Mesendoderm (in vitro differentiated cells): ENCODE data around the gene C4BPA.

ENCODE experiments used
- DNase-seq: peaks from one replicate; pipeline ENCODE4 v3.0.0; 2013
- H2AK5ac ChIP-seq: 2 replicates; pipeline ENCODE4 v1.6.1; 2013; ENCODE audit warnings: low read length, inconsistent platforms
- H2BK120ac ChIP-seq: 2 replicates; pipeline ENCODE4 v1.6.1; 2013; ENCODE audit warnings: low read depth, mild to moderate bottlenecking, low read length, moderate library complexity, mixed read lengths
- H2BK15ac ChIP-seq: replicated peaks from 2 replicates; pipeline ENCODE4 v1.6.1; 2013; ENCODE audit warnings: low read depth, mild to moderate bottlenecking, moderate library complexity
- H2BK5ac ChIP-seq: 2 replicates; pipeline ENCODE4 v1.6.1; 2013; ENCODE audit warnings: low read length, inconsistent platforms
- H3K18ac ChIP-seq: 2 replicates; pipeline ENCODE4 v1.6.1; 2013; ENCODE audit warnings: mild to moderate bottlenecking, low read length, mixed read lengths
- H3K23ac ChIP-seq: one replicate; pipeline ENCODE4 v1.6.1; 2013; ENCODE audit warnings: low read length
- H3K27ac ChIP-seq: 2 replicates; pipeline ENCODE4 v1.5.1; 2013; ENCODE audit warnings: low read depth, mild to moderate bottlenecking, inconsistent platforms, low read length, moderate library complexity
- H3K27me3 ChIP-seq: 2 replicates; pipeline ENCODE4 v1.6.1; 2013; ENCODE audit warnings: low read length, control low read depth, mild to moderate bottlenecking, inconsistent platforms; ENCODE audit not compliant: insufficient read depth, poor library complexity
- H3K36me3 ChIP-seq: 2 replicates; pipeline ENCODE4 v1.6.1; 2013; ENCODE audit warnings: low read length, inconsistent platforms; ENCODE audit not compliant: control insufficient read depth, insufficient read depth
- H3K4ac ChIP-seq: one replicate; pipeline ENCODE4 v1.6.1; 2013; ENCODE audit warnings: low read depth, mild to moderate bottlenecking, low read length, moderate library complexity
- H3K4me1 ChIP-seq: 2 replicates; pipeline ENCODE4 v1.6.1; 2013; ENCODE audit warnings: low read depth, low read length, inconsistent platforms; ENCODE audit not compliant: control insufficient read depth
- H3K4me2 ChIP-seq: 2 replicates; pipeline ENCODE4 v1.6.1; 2013; ENCODE audit warnings: low read length
- H3K4me3 ChIP-seq: 2 replicates; pipeline ENCODE4 v1.5.1; 2013; ENCODE audit warnings: mild to moderate bottlenecking, low read length
- H3K56ac ChIP-seq: one replicate; pipeline ENCODE4 v1.6.1; 2013; ENCODE audit warnings: low read length
- H3K79me1 ChIP-seq: 2 replicates; pipeline ENCODE4 v1.6.1; 2013; ENCODE audit warnings: low read length, inconsistent platforms
- H3K79me2 ChIP-seq: 2 replicates; pipeline ENCODE4 v1.6.1; 2013; ENCODE audit warnings: mild to moderate bottlenecking, low read length; ENCODE audit not compliant: control insufficient read depth, insufficient read depth
- H3K9ac ChIP-seq: 2 replicates; pipeline ENCODE4 v1.6.1; 2013; ENCODE audit warnings: low read length, inconsistent platforms
- H4K5ac ChIP-seq: one replicate; pipeline ENCODE4 v1.6.1; 2013; ENCODE audit warnings: low read length
- H4K8ac ChIP-seq: one replicate; pipeline ENCODE4 v1.6.1; 2013; ENCODE audit warnings: low read depth, mild to moderate bottlenecking, control low read depth, low read length, moderate library complexity
- WGBS: extraction: QIAGEN DNeasy Blood & Tissue Kit; methylation state at CpG from one replicate; pipeline ENCODE4 v1.1.7; 2013; ENCODE audit warnings: low lambda C conversion rate, missing lambda C conversion rate; ENCODE audit not compliant: insufficient coverage; ENCODE audit errors: extremely low coverage; 5-methylcytosine and 5-hydroxymethylcytosine counted together

The C4BPA gene

GRCh38 chr1:207179036-207179435 is 75.0 kb downstream of the C4BPA start:
- Histone ChIP-seq H3K4me2 (no peak overlapping the region), H3K18ac (no peak overlapping the region), H2BK120ac (no peak overlapping the region), H3K4me3 (no peak overlapping the region), H4K8ac (no peak overlapping the region), H2BK15ac (no peak overlapping the region), H3K4ac (no peak overlapping the region), H3K36me3 (no peaks in the 10 kb centered on the region), H2AK5ac (no peak overlapping the region), H3K23ac (no peak overlapping the region), H4K5ac (no peak overlapping the region), H3K27me3 (no peaks in the 10 kb centered on the region), H3K79me1 (no peaks in the 10 kb centered on the region), H3K4me1 (no peaks in the 10 kb centered on the region), H2BK5ac (no peak overlapping the region), H3K79me2 (no peaks in the 10 kb centered on the region), H3K9ac (no peak overlapping the region), H3K56ac (no peak overlapping the region), H3K27ac (no peak overlapping the region)
- no CpG with 5 or more reads among the region's 2 CpGs for WGBS
- no peak for DNase-seq

- Histone ChIP-seq H3K18ac (no peak overlapping the region), H2AK5ac (no peak overlapping the region), H2BK15ac (no peak overlapping the region), H3K56ac (no peak overlapping the region), H3K23ac (no peak overlapping the region), H3K27me3 (no peaks in the 10 kb centered on the region), H2BK120ac (no peak overlapping the region), H2BK5ac (no peak overlapping the region), H4K5ac (no peak overlapping the region), H3K79me1 (no peaks in the 10 kb centered on the region), H4K8ac (no peak overlapping the region), H3K4me1 (no peaks in the 10 kb centered on the region), H3K4ac (no peak overlapping the region), H3K79me2 (no peaks in the 10 kb centered on the region), H3K27ac (no peak overlapping the region), H3K36me3 (no peaks in the 10 kb centered on the region), H3K4me2 (no peak overlapping the region), H3K9ac (no peak overlapping the region), H3K4me3 (no peak overlapping the region)
- DNase-seq: peak; percentile 35
These were observed 77.8 kb downstream of the C4BPA start for GRCh38 chr1:207181847-207182246.

GRCh38 chr1:207186503-207186902 is 82.5 kb downstream of the C4BPA start:
- Histone ChIP-seq H3K27ac (no peak overlapping the region), H3K9ac (no peak overlapping the region), H2BK15ac (no peak overlapping the region)

GRCh38 chr1:207188901-207189300 is 84.9 kb downstream of the C4BPA start:
- H2BK5ac ChIP-seq: no peak overlapping the region
- no peak overlapping the region for H4K5ac ChIP-seq
- no peak overlapping the region for H3K4me3 ChIP-seq
- no peak overlapping the region for H2BK120ac ChIP-seq
- H3K18ac ChIP-seq: no peak overlapping the region
- no CpG with 5 or more reads among the region's 1 CpG for WGBS
- no peak overlapping the region for H3K23ac ChIP-seq
- no peaks in the 10 kb centered on the region for H3K79me2 ChIP-seq
- no peaks in the 10 kb centered on the region for H3K4me1 ChIP-seq
- DNase-seq: no peak
- H3K4ac ChIP-seq: no peak overlapping the region
- H3K4me2 ChIP-seq: no peak overlapping the region
- H3K27ac ChIP-seq: no peak overlapping the region
- H3K79me1 ChIP-seq: no peaks in the 10 kb centered on the region
- H3K36me3 ChIP-seq: no peaks in the 10 kb centered on the region
- H2BK15ac ChIP-seq: no peak overlapping the region
- no peak overlapping the region for H3K9ac ChIP-seq
- no peaks in the 10 kb centered on the region for H3K27me3 ChIP-seq
- H3K56ac ChIP-seq: no peak overlapping the region
- no peak overlapping the region for H4K8ac ChIP-seq
- H2AK5ac ChIP-seq: no peak overlapping the region

More at GRCh38 chr1:207186503-207186902, 82.5 kb downstream of the C4BPA start:
- no peak overlapping the region for H3K56ac ChIP-seq
- H3K4me1 ChIP-seq: no peaks in the 10 kb centered on the region
- no peak overlapping the region for H3K23ac ChIP-seq
- H3K18ac ChIP-seq: no peak overlapping the region
- DNase-seq: peak; percentile 3
- H2BK120ac ChIP-seq: no peak overlapping the region
- no peaks in the 10 kb centered on the region for H3K36me3 ChIP-seq
- no peak overlapping the region for H4K5ac ChIP-seq
- no peak overlapping the region for H2AK5ac ChIP-seq
- no CpG with 5 or more reads among the region's 1 CpG for WGBS
- H3K79me2 ChIP-seq: no peaks in the 10 kb centered on the region
- no peak overlapping the region for H3K4me2 ChIP-seq
- no peak overlapping the region for H2BK5ac ChIP-seq
- no peak overlapping the region for H3K4me3 ChIP-seq
- no peaks in the 10 kb centered on the region for H3K79me1 ChIP-seq
- no peaks in the 10 kb centered on the region for H3K27me3 ChIP-seq
- H4K8ac ChIP-seq: no peak overlapping the region
- H3K4ac ChIP-seq: no peak overlapping the region

- Histone ChIP-seq H3K4me2 (no peak overlapping the region), H3K4me3 (no peak overlapping the region), H3K36me3 (no peaks in the 10 kb centered on the region), H2AK5ac (no peak overlapping the region), H3K9ac (no peak overlapping the region), H3K27me3 (no peaks in the 10 kb centered on the region), H2BK15ac (no peak overlapping the region), H3K79me2 (no peaks in the 10 kb centered on the region), H3K56ac (no peak overlapping the region), H3K79me1 (no peaks in the 10 kb centered on the region), H3K23ac (no peak overlapping the region), H4K5ac (no peak overlapping the region), H3K4ac (no peak overlapping the region), H3K27ac (no peak overlapping the region), H3K18ac (no peak overlapping the region), H3K4me1 (no peaks in the 10 kb centered on the region), H4K8ac (no peak overlapping the region), H2BK5ac (no peak overlapping the region), H2BK120ac (no peak overlapping the region)
- DNase-seq: no peak
These were observed 87.0 kb downstream of the C4BPA start for GRCh38 chr1:207191061-207191460.

- no CpG with 5 or more reads among the region's 3 CpGs for WGBS
These were observed 87.7 kb downstream of the C4BPA start for GRCh38 chr1:207191776-207192175.

More at GRCh38 chr1:207191776-207192175, 87.7 kb downstream of the C4BPA start:
- Histone ChIP-seq H4K8ac (no peak overlapping the region), H3K4me2 (no peak overlapping the region), H3K18ac (no peak overlapping the region), H2AK5ac (no peak overlapping the region), H3K56ac (no peak overlapping the region), H3K9ac (no peak overlapping the region), H2BK120ac (no peak overlapping the region), H4K5ac (no peak overlapping the region), H3K79me1 (no peaks in the 10 kb centered on the region), H3K4me3 (no peak overlapping the region), H3K4me1 (no peaks in the 10 kb centered on the region), H3K27me3 (no peaks in the 10 kb centered on the region), H3K36me3 (no peaks in the 10 kb centered on the region), H2BK15ac (no peak overlapping the region), H2BK5ac (no peak overlapping the region), H3K79me2 (no peaks in the 10 kb centered on the region), H3K4ac (no peak overlapping the region), H3K27ac (no peak overlapping the region), H3K23ac (no peak overlapping the region)
- no peak for DNase-seq
